H1 (cell line): ENCODE results near the gene ASIP.

ENCODE experiments used
- ATF2 ChIP-seq: IDR thresholded peaks from 2 replicates; pipeline ENCODE4 v1.6.1; 2012; ENCODE audit warnings: low read length, inconsistent platforms
- CTCF ChIP-seq, 3 experiments: IDR thresholded peaks; 1 replicate in 2 of 3; 2 replicates in 1 of 3; pipeline versions ENCODE4 v1.5.1 to v1.6.1; 2011; ENCODE audit warnings: low read length in 3 of 3, mild to moderate bottlenecking in 3 of 3, inconsistent platforms in 2 of 3, low read depth in 1 of 3, moderate library complexity in 1 of 3; ENCODE audit not compliant: insufficient read depth in 1 of 3; ENCODE audit errors: control extremely low read depth in 1 of 3
- EZH2 ChIP-seq: fragments of 200-600 bp; sonication (generic); IDR thresholded peaks from 2 replicates; pipeline ENCODE4 v1.7.1; 2012; ENCODE audit warnings: low read depth, mild to moderate bottlenecking, moderate library complexity, low read length, inconsistent platforms; ENCODE audit not compliant: severe bottlenecking
- GABPA ChIP-seq: IDR thresholded peaks from 2 replicates; pipeline ENCODE4 v1.6.1; 2011; ENCODE audit warnings: mild to moderate bottlenecking, low read length, moderate library complexity, borderline replicate concordance; ENCODE audit not compliant: insufficient read depth
- TAF1 ChIP-seq: IDR thresholded peaks from 2 replicates; pipeline ENCODE4 v1.6.1; 2011; ENCODE audit warnings: mild to moderate bottlenecking, low read depth, low read length
- YY1 ChIP-seq: IDR thresholded peaks from 2 replicates; pipeline ENCODE4 v1.6.1; 2011; ENCODE audit warnings: low read depth, mild to moderate bottlenecking, low read length

GRCh38 chr20:34269996-34270627 is 28.9 kb downstream of the ASIP start:
- TF ChIP-seq GABPA (no peak), EZH2 (no peak), ATF2 (no peak), TAF1 (no peak), YY1 (no peak), CTCF (IDR thresholded peaks at IDR 0.05; ENCODE audit: control extremely low read depth in 1 of 3, insufficient read depth in 1 of 3, low read depth in 1 of 3, low read length in 3 of 3) (no peak)
